BE2C (cell line): ENCODE data around the gene SLC39A6.

Experiments used
- DNase-seq: peaks from one replicate; pipeline ENCODE4 v3.0.0-alpha.2; 2020
- H3K27me3 ChIP-seq: fragments of 250-450 bp; sonication (Bioruptor Pico); 2 replicates; pipeline ENCODE4 v1.5.1; 2020; ENCODE audit warnings: mild to moderate bottlenecking
- H3K36me3 ChIP-seq: fragments of 250-450 bp; sonication (Bioruptor Pico); 2 replicates; pipeline ENCODE4 v1.5.1; 2020; ENCODE audit warnings: mild to moderate bottlenecking
- H3K4me1 ChIP-seq: fragments of 250-450 bp; sonication (Bioruptor Pico); 2 replicates; pipeline ENCODE4 v1.5.1; 2020
- H3K4me3 ChIP-seq: 2 replicates; pipeline ENCODE4 v1.5.1; 2011; ENCODE audit warnings: low read depth, low read length
- H3K9me3 ChIP-seq: fragments of 250-450 bp; sonication (Bioruptor Pico); 2 replicates; pipeline ENCODE4 v1.5.1; 2020
- TF ChIP-seq, protein P1 (sequence below): IDR thresholded peaks from 2 replicates; pipeline ENCODE4 v1.5.1; 2012; ENCODE audit warnings: mild to moderate bottlenecking, low read depth, low read length

The SLC39A6 gene

GRCh38 chr18:36114251-36114650 is 14.9 kb downstream of the SLC39A6 start:
- H3K27me3 ChIP-seq = no peaks in the 10 kb centered on the region
- H3K4me3 ChIP-seq = no peak overlapping the region
- H3K36me3 ChIP-seq = peaks cover 10% of the 10 kb centered on the region
- no peak for DNase-seq
- TF ChIP-seq, protein P1, sequence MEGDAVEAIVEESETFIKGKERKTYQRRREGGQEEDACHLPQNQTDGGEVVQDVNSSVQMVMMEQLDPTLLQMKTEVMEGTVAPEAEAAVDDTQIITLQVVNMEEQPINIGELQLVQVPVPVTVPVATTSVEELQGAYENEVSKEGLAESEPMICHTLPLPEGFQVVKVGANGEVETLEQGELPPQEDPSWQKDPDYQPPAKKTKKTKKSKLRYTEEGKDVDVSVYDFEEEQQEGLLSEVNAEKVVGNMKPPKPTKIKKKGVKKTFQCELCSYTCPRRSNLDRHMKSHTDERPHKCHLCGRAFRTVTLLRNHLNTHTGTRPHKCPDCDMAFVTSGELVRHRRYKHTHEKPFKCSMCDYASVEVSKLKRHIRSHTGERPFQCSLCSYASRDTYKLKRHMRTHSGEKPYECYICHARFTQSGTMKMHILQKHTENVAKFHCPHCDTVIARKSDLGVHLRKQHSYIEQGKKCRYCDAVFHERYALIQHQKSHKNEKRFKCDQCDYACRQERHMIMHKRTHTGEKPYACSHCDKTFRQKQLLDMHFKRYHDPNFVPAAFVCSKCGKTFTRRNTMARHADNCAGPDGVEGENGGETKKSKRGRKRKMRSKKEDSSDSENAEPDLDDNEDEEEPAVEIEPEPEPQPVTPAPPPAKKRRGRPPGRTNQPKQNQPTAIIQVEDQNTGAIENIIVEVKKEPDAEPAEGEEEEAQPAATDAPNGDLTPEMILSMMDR = no peak
- no peaks in the 10 kb centered on the region for H3K4me1 ChIP-seq
- H3K9me3 ChIP-seq = no peaks in the 10 kb centered on the region

GRCh38 chr18:36112302-36112701 is 16.8 kb downstream of the SLC39A6 start:
- TF ChIP-seq, protein P1 = no peak
- no peaks in the 10 kb centered on the region for H3K27me3 ChIP-seq
- no peaks in the 10 kb centered on the region for H3K9me3 ChIP-seq
- no peaks in the 10 kb centered on the region for H3K4me1 ChIP-seq
- H3K4me3 ChIP-seq = no peak overlapping the region
- peaks cover 10% of the 10 kb centered on the region for H3K36me3 ChIP-seq
- DNase-seq = no peak

DNA sequence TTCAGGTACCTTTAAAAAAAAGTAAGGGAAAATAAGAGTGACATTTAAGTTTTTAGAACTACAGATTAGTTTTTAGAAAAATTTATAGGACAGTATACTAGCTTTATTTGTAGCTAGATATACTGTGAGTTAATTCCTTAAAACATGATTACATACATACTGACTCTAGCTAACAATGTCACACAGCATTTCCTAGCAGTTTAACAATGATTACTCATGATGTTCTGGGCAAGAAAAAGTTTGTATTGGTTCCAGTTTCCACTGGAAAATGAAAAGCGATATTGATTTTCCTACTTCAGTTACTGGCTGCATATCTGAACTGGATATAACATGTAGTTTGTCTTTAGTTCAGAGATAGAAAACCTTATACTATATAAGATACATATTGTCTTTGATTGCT is 19.4 kb downstream of the SLC39A6 start:
- H3K36me3 ChIP-seq = peaks cover 10% of the 10 kb centered on the region
- no peaks in the 10 kb centered on the region for H3K9me3 ChIP-seq
- no peak for DNase-seq
- no peak overlapping the region for H3K4me3 ChIP-seq
- TF ChIP-seq, protein P1 = no peak
- H3K27me3 ChIP-seq = no peaks in the 10 kb centered on the region
- no peaks in the 10 kb centered on the region for H3K4me1 ChIP-seq

GRCh38 chr18:36108601-36109000 is 20.5 kb downstream of the SLC39A6 start:
- Histone ChIP-seq H3K4me3 (no peak overlapping the region), H3K27me3 (no peaks in the 10 kb centered on the region), H3K36me3 (peaks cover 10% of the 10 kb centered on the region), H3K9me3 (no peaks in the 10 kb centered on the region), H3K4me1 (no peaks in the 10 kb centered on the region)
- no peak for DNase-seq
- TF ChIP-seq, protein P1 = no peak

GRCh38 chr18:36108196-36108595 is 20.9 kb downstream of the SLC39A6 start:
- no peaks in the 10 kb centered on the region for H3K9me3 ChIP-seq
- TF ChIP-seq, protein P1 = no peak
- H3K27me3 ChIP-seq = no peaks in the 10 kb centered on the region
- no peaks in the 10 kb centered on the region for H3K4me1 ChIP-seq
- DNase-seq = no peak
- no peak overlapping the region for H3K4me3 ChIP-seq
- H3K36me3 ChIP-seq = peaks cover 10% of the 10 kb centered on the region

- TF ChIP-seq, protein P1 = no peak
Measured at GRCh38 chr18:36107477-36107876, 21.7 kb downstream of the SLC39A6 start.

More at GRCh38 chr18:36107477-36107876, 21.7 kb downstream of the SLC39A6 start:
- H3K4me3 ChIP-seq = no peak overlapping the region
- H3K4me1 ChIP-seq = no peaks in the 10 kb centered on the region
- H3K9me3 ChIP-seq = no peaks in the 10 kb centered on the region
- DNase-seq = no peak
- no peaks in the 10 kb centered on the region for H3K27me3 ChIP-seq
- peaks cover 8% of the 10 kb centered on the region for H3K36me3 ChIP-seq
